ENCODE results near the gene C16orf90.

C16orf90 gene

DNA sequence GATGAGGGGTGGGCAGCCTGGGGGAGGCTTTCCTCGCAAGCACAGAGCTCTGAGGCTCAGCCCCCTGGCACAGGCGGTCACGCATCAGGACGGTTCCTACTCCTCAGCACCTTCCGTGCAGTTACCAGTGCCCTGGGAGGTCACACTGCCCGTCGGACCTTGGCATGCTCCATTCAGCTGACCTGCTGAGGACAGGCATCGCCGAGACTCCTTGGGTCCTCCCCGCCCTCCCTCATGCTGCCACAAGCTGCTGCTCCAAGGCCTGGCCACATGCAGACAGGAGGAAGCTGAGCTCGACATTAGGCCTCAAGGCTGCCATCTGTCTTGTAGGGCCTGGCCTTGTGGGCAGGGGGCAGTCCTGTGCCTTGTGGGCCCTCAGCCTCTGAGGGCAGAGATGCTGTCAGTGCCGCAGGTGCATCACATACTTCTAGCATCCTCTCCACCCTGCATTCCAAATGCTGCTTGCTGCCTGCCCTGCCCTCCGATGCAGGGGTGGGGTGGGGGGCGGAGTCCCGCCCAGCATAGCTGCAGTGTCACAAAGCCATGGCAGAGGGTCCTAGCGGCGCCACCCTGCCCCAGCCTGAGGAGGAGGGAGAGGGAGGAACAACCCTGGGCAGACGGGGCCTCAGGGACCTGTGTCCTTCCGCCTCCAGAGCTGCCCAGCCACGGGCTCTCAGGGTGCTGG is 9.3 kb downstream of the C16orf90 start:
- TF ChIP-seq TAF1 (IDR thresholded peaks at IDR 0.05; ENCODE audit: borderline replicate concordance, insufficient read depth, low read length) (no peak), SIN3A (IDR thresholded peaks at IDR 0.05; ENCODE audit: borderline replicate concordance, insufficient read depth, low read length) (no peak), POLR2AphosphoS5 (IDR thresholded peaks at IDR 0.05; ENCODE audit: low read depth, low read length) (no peak), FOXP2 (optimal IDR thresholded peaks at IDR 0.05; ENCODE audit: borderline replicate concordance, extremely low read depth, extremely low read length, insufficient read depth) (no peak)
- TF ChIP-seq, protein P1, sequence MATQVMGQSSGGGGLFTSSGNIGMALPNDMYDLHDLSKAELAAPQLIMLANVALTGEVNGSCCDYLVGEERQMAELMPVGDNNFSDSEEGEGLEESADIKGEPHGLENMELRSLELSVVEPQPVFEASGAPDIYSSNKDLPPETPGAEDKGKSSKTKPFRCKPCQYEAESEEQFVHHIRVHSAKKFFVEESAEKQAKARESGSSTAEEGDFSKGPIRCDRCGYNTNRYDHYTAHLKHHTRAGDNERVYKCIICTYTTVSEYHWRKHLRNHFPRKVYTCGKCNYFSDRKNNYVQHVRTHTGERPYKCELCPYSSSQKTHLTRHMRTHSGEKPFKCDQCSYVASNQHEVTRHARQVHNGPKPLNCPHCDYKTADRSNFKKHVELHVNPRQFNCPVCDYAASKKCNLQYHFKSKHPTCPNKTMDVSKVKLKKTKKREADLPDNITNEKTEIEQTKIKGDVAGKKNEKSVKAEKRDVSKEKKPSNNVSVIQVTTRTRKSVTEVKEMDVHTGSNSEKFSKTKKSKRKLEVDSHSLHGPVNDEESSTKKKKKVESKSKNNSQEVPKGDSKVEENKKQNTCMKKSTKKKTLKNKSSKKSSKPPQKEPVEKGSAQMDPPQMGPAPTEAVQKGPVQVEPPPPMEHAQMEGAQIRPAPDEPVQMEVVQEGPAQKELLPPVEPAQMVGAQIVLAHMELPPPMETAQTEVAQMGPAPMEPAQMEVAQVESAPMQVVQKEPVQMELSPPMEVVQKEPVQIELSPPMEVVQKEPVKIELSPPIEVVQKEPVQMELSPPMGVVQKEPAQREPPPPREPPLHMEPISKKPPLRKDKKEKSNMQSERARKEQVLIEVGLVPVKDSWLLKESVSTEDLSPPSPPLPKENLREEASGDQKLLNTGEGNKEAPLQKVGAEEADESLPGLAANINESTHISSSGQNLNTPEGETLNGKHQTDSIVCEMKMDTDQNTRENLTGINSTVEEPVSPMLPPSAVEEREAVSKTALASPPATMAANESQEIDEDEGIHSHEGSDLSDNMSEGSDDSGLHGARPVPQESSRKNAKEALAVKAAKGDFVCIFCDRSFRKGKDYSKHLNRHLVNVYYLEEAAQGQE (IDR thresholded peaks at IDR 0.05; ENCODE audit: insufficient read depth in 1 of 2, low read depth in 2 of 2, low read length in 2 of 2): no peak

DNA sequence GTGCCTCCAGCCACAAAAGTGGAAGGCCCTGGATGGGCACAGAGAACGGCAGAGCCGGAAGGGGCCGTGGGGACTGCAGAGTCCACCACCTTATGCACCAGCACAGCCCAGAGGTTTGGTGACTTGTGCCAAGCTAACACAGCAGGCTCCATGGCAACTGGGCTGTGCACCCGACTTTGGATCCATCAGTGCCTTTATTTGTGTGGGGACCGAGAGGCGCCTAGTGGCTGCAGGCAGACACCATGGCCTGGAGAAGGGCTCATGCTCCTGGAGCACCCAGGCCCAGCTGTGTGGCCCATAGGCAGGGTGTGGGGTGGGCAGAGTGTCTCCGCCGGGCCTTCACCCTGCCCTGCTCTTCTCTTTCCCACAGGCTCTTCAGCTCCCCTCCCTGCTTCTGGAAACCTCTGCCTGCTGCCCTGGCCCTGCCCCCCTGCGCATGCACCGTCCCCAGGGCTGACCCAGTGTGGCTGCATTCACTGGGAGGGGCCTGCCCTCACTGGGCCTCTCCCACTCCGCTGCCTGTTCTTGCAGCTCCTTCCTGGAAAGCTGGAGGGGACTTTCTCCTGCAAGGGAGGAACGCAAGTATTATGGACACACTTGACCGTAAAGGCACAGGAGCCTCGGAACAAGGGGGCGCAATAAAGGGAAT is 10.1 kb downstream of the C16orf90 start:
- TF ChIP-seq SIN3A (IDR thresholded peaks at IDR 0.05; ENCODE audit: borderline replicate concordance, insufficient read depth, low read length) (no peak), FOXP2 (optimal IDR thresholded peaks at IDR 0.05; ENCODE audit: borderline replicate concordance, extremely low read depth, extremely low read length, insufficient read depth) (no peak), POLR2AphosphoS5 (IDR thresholded peaks at IDR 0.05; ENCODE audit: low read depth, low read length) (no peak), TAF1 (IDR thresholded peaks at IDR 0.05; ENCODE audit: borderline replicate concordance, insufficient read depth, low read length) (no peak)
- TF ChIP-seq, protein P1 (IDR thresholded peaks at IDR 0.05; ENCODE audit: insufficient read depth in 1 of 2, low read depth in 2 of 2, low read length in 2 of 2): no peak

DNA sequence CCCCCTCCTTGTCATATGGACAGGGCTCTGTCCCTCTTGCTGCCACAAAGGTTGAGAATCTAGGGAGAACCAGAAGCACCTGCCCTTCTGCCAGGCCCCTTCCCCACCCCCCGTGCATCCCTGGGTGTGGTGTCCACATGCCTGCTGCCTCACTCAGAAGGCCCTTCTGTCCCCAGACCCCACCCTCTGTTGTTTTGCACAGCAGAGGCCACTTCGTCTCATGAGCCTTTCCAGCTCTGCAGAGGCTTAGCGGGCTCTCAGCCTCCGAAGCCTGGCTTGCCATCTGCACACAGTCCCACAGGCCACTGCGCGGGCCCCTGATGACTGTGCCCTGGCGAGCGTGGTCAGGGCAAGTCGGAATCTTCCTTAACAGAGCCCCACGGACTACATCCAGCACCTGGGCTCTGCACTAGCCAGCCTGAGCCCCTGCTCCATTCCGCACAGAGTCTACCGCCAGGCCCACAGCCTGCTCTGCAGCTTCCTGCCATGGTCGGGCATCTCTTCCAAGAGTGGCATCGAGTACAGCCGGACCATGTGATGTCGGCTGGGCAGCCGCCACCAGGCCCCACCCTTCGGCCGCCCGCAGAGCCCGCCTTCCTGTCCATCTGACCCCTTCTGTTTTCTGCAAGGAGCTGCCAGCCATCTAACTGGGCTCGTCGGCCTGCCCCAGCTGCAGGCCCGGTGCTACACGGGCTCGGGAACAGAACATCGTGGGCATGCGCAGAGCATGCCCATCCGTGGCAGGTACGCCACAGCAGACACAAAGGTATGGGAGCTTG is 10.8 kb downstream of the C16orf90 start:
- TF ChIP-seq TAF1 (IDR thresholded peaks at IDR 0.05; ENCODE audit: borderline replicate concordance, insufficient read depth, low read length): no peak
- TF ChIP-seq, protein P1 (IDR thresholded peaks at IDR 0.05; ENCODE audit: insufficient read depth in 1 of 2, low read depth in 2 of 2, low read length in 2 of 2): no peak

DNA sequence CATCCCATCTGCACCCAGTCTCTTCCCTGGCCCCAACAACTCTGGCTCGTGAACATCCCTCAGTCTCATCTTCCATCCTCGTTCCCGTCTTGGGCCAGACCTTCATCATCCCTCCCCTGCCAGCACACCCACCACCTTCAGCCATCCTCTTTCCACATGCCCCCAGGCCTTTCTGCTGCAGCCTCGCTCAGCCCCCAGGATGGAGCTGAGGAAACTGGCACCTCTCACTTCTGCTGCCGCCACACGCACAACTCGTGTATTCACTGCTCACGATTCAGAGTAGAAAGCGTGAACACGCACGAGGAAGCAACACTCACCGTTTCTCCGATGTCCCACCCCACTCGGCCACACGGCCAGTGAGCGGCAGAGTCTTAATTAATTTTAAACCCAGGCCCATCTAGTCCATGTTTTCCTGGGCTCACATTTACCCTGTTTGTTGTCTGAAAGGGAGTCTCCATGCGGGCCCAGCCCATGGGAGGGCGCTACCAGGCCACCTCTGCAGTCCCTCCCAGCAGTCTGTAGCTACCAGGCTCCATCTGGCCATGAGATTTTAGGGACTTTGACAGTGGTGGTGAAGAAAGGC is 12.5 kb downstream of the C16orf90 start:
- TF ChIP-seq POLR2AphosphoS5 (IDR thresholded peaks at IDR 0.05; ENCODE audit: low read depth, low read length) (no peak), FOXP2 (optimal IDR thresholded peaks at IDR 0.05; ENCODE audit: borderline replicate concordance, extremely low read depth, extremely low read length, insufficient read depth) (no peak)
- TF ChIP-seq, protein P1 (IDR thresholded peaks at IDR 0.05; ENCODE audit: insufficient read depth in 1 of 2, low read depth in 2 of 2, low read length in 2 of 2): no peak

All from PFSK-1 (cell line).